ENCODE measurements around the gene ORAI3.

Gene ORAI3

GRCh38 chr16:30947859-30948666 is 805 bp upstream of the ORAI3 start:
- no peak for DNase-seq

GRCh38 chr16:30949650-30950515 is 1.0 kb downstream of the ORAI3 start:
- no peak for DNase-seq

GRCh38 chr16:30950516-30951065 is 1.7 kb downstream of the ORAI3 start:
- no peak for DNase-seq

- DNase-seq: no peak
Observed at GRCh38 chr16:30951193-30951592, 2.3 kb downstream of the ORAI3 start.

GRCh38 chr16:30951750-30952149 is 2.9 kb downstream of the ORAI3 start:
- DNase-seq: no peak

- no peak for DNase-seq
Observed at GRCh38 chr16:30953111-30953510, 4.2 kb downstream of the ORAI3 start.

- peak; percentile 47 for DNase-seq
Observed at GRCh38 chr16:30953511-30954124, 4.8 kb downstream of the ORAI3 start.

GRCh38 chr16:30954993-30955392 is 6.1 kb downstream of the ORAI3 start:
- no peak for DNase-seq

- DNase-seq: peak; percentile 83
Observed at GRCh38 chr16:30956601-30957455, 8.0 kb downstream of the ORAI3 start.

GRCh38 chr16:30957456-30958174 is 8.7 kb downstream of the ORAI3 start, which contains the start of gene SETD1A:
Gene SETD1A (plus strand): TSS chr16:30957754. CDS start chr16:30958732, 978 bp downstream.
- DNase-seq: peak; percentile 97

- peak; percentile 62 for DNase-seq
Observed at GRCh38 chr16:30958175-30959079, 9.6 kb downstream of the ORAI3 start.

GRCh38 chr16:30961384-30961783 is 12.5 kb downstream of the ORAI3 start:
- no peak for DNase-seq

- no peak for DNase-seq
Observed at GRCh38 chr16:30963925-30964511, 15.2 kb downstream of the ORAI3 start.

GRCh38 chr16:30964574-30965226 is 15.8 kb downstream of the ORAI3 start:
- DNase-seq: no peak

GRCh38 chr16:30965436-30965835 is 16.6 kb downstream of the ORAI3 start:
- no peak for DNase-seq

GRCh38 chr16:30966033-30966619 is 17.3 kb downstream of the ORAI3 start:
- DNase-seq: no peak

GRCh38 chr16:30967795-30968194 is 18.9 kb downstream of the ORAI3 start:
- no peak for DNase-seq

GRCh38 chr16:30969246-30969842 is 20.5 kb downstream of the ORAI3 start:
- no peak for DNase-seq
